Colonic mucosa (tissue), 4 donors: Measurements from ENCODE around the gene GPR52. TPM values are rescaled to one million over a fixed set of nuclear protein-coding genes. Genes with fewer than 3 reads are reported as not detected.

Experiments used
- DNase-seq: peaks from one replicate; pipeline ENCODE4 v3.0.0-alpha.2; 2020
- H3K27ac ChIP-seq: fragments of 200-600 bp; one replicate; pipeline ENCODE4 v1.8.0; 2021
- H3K27me3 ChIP-seq: fragments of 200-600 bp; one replicate; pipeline ENCODE4 v1.8.0; 2021
- H3K36me3 ChIP-seq: fragments of 200-600 bp; one replicate; pipeline ENCODE4 v1.8.0; 2021
- H3K4me1 ChIP-seq: fragments of 200-600 bp; one replicate; pipeline ENCODE4 v1.8.0; 2021; ENCODE audit warnings: mild to moderate bottlenecking
- H3K4me3 ChIP-seq: fragments of 200-600 bp; one replicate; pipeline ENCODE4 v1.8.0; 2021
- H3K9ac ChIP-seq, 2 donors: one replicate each; pipeline ENCODE4 v1.7.0; 2013; ENCODE audit warnings: control low read depth in 2 of 2, low read depth in 2 of 2, low read length in 2 of 2
- H3K9me3 ChIP-seq: fragments of 200-600 bp; one replicate; pipeline ENCODE4 v1.8.0; 2021
- intact Hi-C: fragments of 100-400 bp; cut with DNase I; formaldehyde crosslinking; loops from one replicate; pipeline ENCODE4 v1.14.1; 2022
- total RNA-seq, 2 donors: library from RNA; stranded (reverse); fragmentation: NEBNext Ultra II Directional in 1 of 2; extraction: Animal tissue kit (Norgen Biotek cat#: 25700) in 1 of 2; gene quantifications; one replicate each; pipeline ENCODE4 v1.2.1, GENCODE V29; 2021
- TF ChIP-seq, protein P1 (sequence below): fragments of 200-600 bp; IDR thresholded peaks from one replicate; pipeline ENCODE4 v1.8.0; 2022; ENCODE audit warnings: antibody characterized with exemption, mild to moderate bottlenecking
- donor health status: healthy.
- donor health status: DM: no; HTN: no; CAD: no.
- donor health status: DM: no; HTN: no; CAD: no.

GPR52 gene
- total RNA-seq, 2 donors from 2014 or later = 0.82 to 1.4 TPM

GRCh38 chr1:174491606-174492005 is 43.8 kb downstream of the GPR52 start:
- Histone ChIP-seq H3K36me3 (no peaks in the 10 kb centered on the region), H3K4me3 (no peak overlapping the region), H3K9me3 (no peaks in the 10 kb centered on the region), H3K27me3 (no peaks in the 10 kb centered on the region), H3K4me1 (no peaks in the 10 kb centered on the region), H3K9ac (no peak overlapping the region), H3K27ac (no peak overlapping the region)
- TF ChIP-seq, protein P1, sequence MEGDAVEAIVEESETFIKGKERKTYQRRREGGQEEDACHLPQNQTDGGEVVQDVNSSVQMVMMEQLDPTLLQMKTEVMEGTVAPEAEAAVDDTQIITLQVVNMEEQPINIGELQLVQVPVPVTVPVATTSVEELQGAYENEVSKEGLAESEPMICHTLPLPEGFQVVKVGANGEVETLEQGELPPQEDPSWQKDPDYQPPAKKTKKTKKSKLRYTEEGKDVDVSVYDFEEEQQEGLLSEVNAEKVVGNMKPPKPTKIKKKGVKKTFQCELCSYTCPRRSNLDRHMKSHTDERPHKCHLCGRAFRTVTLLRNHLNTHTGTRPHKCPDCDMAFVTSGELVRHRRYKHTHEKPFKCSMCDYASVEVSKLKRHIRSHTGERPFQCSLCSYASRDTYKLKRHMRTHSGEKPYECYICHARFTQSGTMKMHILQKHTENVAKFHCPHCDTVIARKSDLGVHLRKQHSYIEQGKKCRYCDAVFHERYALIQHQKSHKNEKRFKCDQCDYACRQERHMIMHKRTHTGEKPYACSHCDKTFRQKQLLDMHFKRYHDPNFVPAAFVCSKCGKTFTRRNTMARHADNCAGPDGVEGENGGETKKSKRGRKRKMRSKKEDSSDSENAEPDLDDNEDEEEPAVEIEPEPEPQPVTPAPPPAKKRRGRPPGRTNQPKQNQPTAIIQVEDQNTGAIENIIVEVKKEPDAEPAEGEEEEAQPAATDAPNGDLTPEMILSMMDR = no peak
- intact Hi-C loops = no loop called here
- no peak for DNase-seq

DNA sequence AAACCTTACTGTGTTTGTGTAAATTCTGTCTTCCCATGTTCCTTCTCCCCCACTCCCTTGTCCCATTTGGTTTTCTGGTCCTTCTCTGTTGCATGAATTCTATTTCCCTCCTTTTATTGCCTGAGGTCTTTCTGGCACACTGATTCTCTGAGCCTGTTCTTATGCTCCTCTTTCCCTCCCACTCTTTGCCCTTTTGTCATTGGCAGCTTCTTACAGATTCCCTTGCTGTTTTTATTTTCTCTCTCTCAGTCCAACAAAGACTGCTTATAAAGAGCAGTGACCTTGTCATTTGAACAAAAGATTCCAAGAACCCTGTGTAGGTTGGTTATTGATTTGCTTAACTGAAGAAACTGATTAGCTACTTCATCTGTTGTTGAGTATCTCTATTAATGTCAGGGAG is 49.7 kb downstream of the GPR52 start:
- Histone ChIP-seq H3K4me1 (no peaks in the 10 kb centered on the region), H3K36me3 (no peaks in the 10 kb centered on the region), H3K27me3 (no peaks in the 10 kb centered on the region), H3K9me3 (no peaks in the 10 kb centered on the region), H3K27ac (no peak overlapping the region), H3K4me3 (no peak overlapping the region), H3K9ac (no peak overlapping the region)
- TF ChIP-seq, protein P1 = no peak
- intact Hi-C loops = no loop called here
- no peak for DNase-seq
